HG02571 (cell line): Measurements from ENCODE around the gene NDUFB2.
"Not testable (repeated sequence)": the region's sequence is repeated elsewhere in the genome, so short reads cannot be mapped to it uniquely, and the experiment has no call there.

Source experiments
- ATAC-seq: cut with Tn5 transposase; IDR thresholded peaks from one replicate; pipeline ENCODE4 v1.9.1; 2021; ENCODE audit warnings: mild to moderate bottlenecking, moderate library complexity; ENCODE audit not compliant: unreplicated experiment

NDUFB2 gene

DNA sequence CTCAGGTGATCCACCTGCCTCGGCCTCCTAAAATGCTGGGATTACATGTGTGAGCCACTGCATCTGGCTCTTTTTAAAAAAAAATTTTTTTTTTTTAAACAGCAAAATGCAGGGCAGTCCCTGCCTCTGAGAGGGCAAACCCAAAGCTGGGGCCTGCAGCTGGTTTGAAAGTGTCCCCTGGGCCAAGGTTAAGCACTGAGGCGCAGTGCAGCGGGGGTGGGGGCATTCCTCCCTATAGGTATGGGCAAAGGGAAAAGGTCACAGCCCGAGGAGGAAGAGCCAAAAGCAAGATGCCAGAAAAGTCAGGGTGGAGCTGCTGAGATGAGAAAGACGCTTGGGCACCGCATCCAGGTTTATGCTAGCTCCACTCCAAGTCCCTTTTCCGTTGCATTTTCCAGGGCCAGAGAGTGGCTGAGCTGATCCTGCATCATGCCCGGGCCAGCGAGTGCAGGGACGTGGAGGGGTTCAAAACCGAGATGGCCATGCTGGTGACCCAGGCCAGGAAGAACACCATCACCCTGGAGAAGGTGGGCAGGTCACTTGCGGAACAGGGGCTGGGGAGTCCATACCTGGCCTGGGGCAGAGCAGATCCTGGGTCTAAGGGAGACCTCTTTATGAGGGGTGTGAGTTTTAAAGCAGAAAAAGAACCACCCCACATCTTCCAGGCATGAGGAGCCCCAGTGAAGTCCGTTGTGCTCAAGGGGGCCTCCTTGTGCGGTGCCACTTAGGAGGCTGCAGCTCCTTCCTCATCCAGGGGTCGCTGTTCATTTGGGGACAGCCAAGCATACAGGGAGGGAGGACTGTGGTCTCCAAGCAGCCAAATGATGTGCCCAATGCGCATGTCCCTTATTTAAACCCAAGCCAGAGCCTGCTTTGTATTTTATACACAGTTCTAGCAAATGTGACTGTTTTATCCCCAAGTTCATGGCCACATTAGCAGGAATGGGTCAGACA, 7.0 kb upstream of the NDUFB2 start:
- no peak for ATAC-seq

DNA sequence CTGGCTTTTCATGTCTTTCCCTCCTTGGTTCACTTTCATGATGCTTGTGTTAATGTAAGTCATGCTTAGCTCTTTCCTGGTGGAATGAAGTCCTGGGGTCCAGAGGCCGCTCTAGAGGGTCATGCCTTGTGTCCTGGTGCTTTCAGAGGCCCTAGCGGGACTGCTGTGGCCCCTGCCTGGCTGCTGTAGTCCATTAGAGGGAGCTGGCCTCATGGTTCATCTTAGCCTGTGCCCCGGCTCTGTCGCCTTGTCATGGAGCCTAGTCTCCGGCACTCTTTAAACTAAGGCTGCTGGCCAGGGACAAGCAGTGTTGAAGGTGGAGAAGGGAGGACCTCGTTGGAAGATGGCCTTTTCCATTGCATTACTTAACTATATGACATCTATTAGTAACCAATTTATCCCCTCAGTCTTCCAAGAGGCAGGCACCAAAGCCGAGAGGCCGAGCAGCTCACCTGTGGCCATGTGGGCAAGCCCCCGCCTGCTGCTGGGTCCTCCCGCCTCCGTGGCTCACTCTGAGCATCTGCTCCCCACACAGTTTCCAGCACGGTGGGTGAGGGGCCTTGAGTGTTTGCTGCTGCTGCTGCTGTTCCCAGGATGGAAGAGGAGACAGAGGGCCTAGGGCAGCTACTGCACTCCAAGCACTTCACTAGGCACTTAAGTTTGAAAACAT, 5.0 kb upstream of the NDUFB2 start:
- ATAC-seq, result no peak

DNA sequence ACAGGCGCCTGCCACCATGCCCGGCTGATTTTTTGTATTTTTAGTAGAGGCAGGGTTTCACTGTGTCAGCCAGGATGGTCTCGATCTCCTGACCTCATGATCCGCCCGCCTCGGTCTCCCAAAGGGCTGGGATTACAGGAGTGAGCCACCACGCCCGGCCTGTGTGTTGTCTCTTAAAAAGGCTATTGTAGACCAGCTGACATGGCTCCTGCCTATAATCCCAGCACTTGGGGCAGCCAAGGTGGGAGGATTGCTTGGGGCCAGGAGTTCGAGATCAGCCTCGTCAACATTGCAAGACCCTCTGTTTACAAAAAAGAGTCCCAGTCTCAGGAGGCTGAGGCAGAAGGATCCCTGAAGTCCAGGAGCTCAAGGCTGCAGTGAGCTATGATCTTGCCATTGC, 2.7 kb upstream of the NDUFB2 start:
- not testable (repeated sequence) for ATAC-seq

DNA sequence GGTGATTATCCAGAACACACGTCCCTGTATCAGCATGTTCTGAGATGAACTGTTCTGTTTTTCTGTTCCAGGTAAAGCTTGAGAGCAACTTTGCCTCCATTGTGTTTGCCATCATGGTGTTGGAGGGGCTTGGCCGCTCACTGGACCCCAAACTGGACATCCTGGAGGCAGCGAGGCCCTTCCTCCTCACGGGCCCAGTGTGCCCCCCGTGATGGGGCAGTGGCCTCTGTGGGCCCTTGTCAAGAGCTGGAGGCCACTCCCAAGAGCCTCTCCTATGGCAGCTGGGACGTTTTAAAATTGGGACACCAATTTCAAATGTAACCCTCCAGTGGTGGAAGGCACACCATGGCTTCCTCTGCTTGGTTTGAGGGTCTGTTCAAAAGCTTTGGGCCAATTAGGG, 1.9 kb upstream of the NDUFB2 start:
- no peak for ATAC-seq

DNA sequence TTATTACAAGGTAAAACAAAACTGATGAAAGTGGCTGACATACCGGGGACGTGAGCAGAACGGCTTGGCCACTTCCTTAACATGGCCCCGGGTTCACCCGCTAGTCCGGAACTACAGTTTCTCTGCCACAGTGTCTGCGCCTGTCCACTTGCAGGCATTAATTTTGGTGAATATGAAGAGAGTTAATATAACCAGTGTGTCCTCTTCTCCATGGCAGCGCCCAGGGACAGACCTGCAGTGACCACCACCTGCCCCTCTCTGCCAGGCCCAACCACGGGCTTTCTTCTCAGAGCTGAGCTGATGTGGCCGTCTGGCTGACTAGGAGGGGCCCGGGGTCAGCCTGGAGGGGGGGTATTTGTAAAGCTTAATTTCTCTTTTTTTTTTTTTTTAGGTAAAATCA, 1.1 kb upstream of the NDUFB2 start:
- ATAC-seq, result no peak

DNA sequence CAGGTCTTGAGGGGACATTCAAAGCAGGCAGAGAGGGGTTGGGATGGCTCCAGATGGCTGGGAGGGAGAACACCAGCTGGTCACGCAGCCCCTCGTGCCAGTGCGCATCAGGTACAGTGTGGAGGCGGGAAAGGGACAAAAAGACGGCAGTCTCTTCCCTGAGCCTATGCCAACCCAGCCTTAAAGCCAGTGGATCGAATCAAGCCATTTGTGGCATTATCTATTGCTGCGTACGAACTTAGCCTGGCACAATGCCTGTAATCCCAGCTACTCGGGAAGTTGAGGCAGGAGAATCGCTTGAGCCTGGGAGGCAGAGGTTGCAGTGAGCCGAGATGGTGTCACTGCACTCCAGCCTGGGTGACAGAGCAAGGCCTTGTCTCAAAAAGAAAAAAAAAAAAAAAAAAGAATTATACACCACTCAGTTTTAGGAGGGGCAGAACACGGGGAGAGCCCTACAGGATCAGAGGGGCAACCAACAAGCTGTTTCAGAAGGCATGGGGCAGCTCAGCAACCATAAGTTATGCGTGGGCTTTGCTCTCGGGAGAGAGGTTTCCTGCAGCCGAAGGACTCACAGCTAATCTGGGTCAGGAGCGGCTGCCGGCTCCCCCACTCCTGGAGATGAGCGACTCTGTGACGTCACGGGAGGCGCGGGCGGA, 356 bp upstream of the NDUFB2 start:
- peak; percentile 92 for ATAC-seq

DNA sequence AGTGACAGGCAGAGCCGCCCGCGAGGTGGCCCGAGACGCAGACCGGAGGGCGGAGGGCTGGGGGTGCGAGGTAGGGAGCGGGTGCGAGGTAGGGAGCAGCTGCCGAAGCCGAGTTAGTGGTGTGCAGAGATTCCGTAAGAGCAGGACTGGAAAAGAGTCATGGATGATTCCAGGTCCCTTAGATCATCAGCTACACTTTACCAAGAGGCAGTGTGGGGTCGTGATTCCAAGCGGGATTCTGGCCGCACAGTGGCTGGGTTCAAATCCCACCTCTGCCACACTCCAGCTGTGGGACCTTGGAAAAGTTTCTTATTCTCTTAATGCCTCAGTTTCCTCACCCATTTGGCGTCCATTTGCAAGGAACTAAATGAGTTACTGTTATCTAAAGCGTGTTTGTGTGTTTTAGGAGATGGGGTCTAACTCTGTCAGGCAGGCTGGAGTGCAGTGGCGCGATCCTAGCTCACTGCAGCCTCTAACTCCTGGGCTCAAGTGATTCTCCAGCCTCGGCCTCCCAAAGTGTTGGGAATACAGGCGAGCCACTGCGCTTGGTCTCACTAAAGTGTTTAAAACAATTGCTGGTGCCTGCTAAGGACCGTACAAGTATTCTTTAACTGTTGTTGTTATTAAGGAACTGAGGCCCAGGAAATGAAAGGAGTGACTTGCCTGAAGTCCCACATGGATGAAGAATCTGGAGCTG, 1.1 kb downstream of the NDUFB2 start:
- no peak for ATAC-seq

DNA sequence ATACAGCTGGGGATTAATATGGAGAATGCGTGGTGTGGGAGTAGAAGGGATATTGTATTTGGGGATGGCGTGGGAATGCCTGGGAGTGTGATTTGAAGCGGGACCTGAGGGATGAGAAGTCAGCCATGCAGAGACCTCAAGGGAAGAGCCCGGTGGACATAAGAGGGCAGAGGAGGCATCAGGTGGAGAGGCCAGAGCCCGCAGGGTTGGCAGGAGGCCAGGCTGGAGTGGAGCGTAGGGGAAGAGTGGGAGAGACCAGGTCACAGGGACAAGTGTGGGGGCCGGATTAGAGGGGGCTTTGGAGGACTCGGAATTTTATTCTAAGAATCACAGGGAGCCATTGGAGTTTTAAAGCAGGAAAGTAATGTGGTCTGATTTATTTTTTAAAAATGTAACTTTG, 2.0 kb downstream of the NDUFB2 start:
- ATAC-seq, result no peak

DNA sequence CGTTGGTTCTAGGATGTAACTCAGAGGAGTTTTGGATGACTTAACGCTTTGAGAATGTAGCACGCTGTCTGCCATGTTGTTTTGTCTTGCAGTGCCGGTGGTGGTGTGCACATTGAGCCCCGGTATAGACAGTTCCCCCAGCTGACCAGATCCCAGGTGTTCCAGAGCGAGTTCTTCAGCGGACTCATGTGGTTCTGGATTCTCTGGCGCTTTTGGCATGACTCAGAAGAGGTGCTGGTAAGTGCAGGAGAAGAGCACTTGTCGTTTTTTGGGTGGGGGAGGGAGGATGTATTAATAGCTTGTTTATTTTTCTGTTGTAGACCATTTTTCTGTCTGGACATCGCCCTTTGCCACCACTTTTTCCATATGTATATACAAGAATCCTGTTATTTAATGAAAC, 6.3 kb downstream of the NDUFB2 start:
- no peak for ATAC-seq

DNA sequence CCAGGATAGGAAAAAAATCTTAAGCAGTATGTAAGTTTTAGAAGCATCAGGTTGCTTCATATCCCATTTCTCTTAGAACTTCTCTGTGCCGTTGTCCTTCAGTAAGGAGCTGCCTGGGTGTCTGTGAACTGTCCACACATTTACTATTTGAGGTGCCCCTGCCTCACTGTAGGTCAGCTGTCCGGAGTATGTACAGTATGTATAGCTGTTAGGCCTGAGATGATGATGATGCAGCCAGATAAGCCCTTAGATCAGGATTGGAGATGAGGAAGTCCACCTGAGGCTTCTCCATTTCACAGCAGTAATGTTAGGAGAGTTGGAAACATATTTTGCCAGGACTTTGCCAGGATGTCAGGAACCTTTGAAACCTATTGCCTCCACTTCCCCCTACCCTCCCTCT, 7.7 kb downstream of the NDUFB2 start:
- no peak for ATAC-seq

DNA sequence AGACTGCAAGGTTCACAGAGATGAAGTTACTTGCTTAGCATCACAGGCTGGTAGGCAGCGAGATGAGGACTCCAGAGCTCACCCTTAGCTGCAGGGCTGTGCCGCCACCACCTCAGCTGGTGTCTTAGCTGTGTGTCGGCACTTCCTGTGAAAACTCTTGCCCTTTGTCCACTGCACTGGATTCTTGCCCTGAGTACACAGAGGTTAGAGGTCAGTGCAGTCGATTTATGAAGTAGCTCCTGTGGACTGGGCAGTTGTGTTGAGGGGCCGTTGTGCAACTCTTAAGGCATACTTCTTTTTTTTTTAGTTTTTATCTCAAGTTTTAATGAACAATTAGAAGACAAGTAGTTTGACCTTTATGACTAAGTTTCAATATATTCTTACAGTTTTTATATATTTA, 10.6 kb downstream of the NDUFB2 start:
- no peak for ATAC-seq

DNA sequence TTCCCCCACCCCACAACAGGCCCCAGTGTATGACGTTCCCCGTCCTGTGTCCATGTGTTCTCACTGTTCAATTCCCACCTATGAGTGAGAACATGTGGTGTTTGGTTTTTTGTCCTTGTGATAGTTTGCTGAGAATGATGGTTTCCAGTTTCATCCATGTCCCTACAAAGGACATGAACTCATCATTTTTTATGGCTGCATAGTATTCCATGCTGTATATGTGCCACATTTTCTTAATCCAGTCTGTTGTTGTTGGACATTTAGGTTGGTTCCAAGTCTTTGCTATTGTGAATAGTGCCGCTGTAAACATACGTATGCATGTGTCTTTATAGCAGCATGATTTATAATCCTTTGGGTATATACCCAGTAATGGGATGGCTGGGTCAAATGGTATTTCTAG, 12.3 kb downstream of the NDUFB2 start:
- not testable (repeated sequence) for ATAC-seq

DNA sequence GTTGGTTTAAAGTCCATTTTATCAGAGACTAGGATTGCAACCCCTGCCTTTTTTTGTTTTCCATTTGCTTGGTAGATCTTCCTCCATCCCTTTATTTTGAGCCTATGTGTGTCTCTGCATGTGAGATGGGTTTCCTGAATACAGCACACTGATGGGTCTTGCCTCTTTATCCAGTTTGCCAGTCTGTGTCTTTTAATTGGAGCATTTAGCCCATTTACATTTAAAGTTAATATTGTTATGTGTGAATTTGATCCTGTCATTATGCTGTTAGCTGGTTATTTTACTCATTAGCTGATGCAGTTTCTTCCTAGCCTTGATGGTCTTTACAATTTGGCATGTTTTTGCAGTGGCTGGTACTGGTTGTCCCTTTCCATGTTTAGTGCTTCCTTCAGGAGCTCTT, 15.9 kb downstream of the NDUFB2 start:
- not testable (repeated sequence) for ATAC-seq

DNA sequence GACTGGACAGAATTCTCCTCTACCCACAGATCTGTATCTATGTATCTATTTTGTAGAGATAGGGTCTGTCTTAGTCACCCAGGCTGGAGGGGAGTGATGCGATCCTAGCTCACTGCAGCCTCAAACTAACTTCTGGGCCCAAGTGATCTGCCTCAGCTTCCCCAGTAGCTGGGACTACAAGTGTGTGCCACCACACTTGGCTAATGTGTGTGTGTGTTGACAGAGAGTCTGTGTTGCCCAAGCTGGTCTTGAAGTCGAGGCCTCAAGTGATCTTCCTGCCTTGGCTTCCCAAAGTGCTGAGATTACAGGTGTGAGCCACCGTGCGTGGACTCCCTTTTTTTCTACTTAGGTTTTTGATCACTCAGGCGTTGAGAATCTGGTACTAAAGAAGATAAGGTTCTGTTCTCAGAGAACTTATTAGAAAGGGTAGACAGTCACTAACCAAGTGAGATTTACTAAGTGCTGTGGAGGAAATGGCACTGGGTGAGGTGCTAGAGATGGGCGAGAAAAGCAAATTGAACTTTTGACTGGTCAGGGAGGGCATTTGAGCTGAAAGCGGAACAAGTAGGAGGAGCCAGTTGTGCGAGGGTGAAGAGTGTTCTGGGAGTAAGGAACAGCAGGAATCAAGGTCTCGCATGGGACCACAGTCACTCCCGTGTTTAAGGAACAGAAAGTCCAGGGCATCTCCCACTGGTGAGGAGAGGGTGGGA, 18.0 kb downstream of the NDUFB2 start:
- ATAC-seq, result no peak

DNA sequence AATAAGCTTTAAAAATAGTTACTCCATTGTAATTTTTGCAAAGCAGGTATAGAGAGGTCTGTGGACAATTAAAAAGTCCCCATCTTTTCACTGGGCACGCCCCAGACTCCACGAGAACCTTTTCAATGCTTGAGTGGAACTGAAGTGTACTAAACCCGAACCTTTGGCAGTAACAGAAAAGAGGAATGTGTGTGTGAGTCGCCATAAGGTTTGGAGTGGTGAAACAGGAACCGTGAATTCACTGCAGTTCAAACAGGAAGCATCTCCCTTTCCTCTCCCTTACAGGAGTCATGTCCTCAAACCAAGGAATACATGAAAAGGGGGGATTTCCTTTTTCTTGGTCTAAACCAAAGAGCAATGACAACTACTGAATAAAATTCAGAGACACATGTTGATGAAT, 23.2 kb downstream of the NDUFB2 start:
- ATAC-seq, result no peak

DNA sequence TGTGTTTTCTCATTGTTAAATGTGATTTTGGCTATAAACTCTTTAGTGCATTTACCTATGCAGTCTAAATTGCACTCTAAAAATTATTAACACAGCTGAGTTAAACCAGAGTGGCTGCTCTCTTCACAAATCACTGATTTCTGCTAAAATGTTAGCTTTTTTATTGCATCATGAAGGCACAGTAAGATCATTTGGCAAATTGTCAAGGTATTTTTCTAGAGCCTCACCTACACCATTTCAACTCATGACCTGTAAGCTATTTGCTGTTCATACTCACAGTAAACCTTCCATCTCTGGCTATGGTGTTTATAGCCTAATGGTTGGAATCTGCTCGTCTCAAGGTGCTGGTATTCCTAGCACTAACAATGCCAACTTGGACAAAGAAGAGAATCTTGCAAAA, 25.7 kb downstream of the NDUFB2 start:
- ATAC-seq, result no peak

DNA sequence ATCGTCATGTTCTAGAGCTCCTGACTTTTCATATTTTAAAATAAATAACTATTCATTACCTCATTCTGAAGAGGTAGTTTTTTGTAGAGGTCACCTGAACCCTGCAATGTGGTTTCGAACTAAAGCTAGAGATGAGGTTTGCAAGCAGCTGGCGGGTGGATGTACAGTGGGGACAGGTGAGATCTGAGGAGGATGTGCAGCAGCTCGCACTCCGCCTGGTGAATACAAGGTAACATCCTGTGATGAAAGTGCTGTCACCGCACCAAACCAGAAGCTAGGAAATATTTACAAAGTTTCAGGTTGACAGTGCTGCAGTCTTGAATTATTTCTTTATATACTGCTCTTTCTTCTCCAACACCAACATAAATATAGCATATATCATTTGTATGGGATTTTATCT, 26.5 kb downstream of the NDUFB2 start:
- no peak for ATAC-seq

DNA sequence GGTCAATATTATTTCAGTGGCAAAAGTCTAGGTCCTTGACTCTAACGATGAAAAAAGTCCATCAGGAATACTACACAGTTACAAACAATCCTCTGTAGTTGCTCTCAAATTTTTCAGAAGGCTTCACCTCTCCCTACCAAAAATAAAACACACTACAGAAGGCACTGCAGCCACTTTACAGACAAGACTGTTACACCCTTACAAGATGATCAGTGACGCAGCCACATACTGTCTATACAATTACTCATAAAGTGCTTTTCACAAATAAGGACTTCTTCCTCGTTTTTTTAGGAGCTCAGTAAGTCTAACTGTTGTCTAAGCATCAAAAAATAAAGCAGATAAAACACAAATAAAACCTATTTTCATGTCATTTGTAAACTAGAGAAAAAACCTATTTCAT, 27.1 kb downstream of the NDUFB2 start:
- ATAC-seq, result no peak

DNA sequence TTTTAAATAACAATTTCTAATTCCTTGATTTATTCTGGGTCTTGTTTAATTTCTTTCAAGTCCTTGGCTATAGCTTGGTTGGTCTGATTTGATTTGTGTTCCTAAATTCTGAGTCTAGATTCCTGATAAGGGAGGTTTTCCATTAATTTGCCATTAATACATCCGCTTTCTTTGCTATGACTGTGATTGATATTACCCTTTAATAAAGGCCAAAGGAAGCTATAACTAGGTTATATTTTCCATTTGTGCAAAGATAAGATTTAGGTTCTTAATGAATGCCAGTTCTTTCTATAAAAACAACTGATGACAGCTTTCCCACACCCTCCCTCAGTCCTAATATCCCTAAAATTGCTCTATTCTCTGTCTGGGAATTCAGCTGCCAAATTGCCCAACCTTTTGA, 28.2 kb downstream of the NDUFB2 start:
- no peak for ATAC-seq

DNA sequence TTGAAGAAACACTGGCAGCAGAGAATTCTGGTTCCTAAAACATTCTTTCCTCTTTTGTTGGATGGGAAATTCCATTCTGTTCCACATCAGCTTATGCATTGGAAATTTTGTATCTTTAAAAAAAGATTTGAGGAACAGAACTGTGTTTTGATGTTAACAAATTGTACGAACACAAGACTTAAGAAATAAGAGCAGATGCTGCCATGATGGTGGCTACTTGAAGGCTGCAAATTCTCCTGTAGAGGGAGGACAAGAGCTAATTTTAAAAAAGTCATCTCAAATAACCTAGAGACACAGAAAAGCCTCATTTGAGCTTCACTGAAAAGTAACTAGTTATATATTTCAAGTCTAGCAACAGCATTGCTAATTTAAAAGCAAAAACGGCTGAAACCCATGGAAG, 29.8 kb downstream of the NDUFB2 start:
- no peak for ATAC-seq

DNA sequence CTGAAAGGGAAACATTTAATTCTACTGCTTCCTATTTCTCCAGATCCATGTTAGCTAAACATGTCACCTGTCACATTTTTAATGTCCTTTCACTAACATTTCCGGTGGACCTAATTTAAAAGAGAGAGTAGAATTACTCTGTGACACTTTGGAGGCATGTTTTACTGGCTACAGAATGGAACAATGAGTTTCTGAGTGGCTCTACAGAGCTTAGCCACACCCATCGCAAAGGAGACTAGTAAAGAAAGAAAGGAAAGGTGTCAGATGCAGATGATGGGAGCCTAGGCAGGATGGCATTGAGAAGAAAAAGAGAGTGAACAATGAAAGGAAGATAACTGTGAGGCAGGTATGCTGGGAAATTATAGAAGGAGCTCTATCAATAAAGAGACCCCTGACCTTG, 35.9 kb downstream of the NDUFB2 start:
- ATAC-seq, result no peak
